Kidney (tissue), 2 donors: Measurements from ENCODE around the gene VPS37D. TPM values are rescaled to one million over a fixed set of nuclear protein-coding genes. Genes with fewer than 3 reads are reported as not detected.

Experiments used
- microRNA-seq: library from miRNA; unstranded; fragments of <30 nt; microRNA quantifications from one replicate; pipeline ENCODE4 v1.2.0, GENCODE V29; 2020
- polyA plus RNA-seq: library from polyadenylated mRNA; stranded (reverse); fragments of 350-450 nt; fragmentation: Illumina TruSeq; extraction: RNeasy Lipid Tissue Mini Kit (QIAGEN cat#74804); gene quantifications from one replicate; pipeline ENCODE4 v1.2.3, GENCODE V29; 2014; ENCODE audit warnings: low read depth, low replicate concordance; ENCODE audit not compliant: insufficient read depth
- total RNA-seq: library from RNA; stranded (reverse); fragmentation: NEBNext Ultra II Directional; extraction: Animal tissue kit (Norgen Biotek cat#: 25700); gene quantifications from one replicate; pipeline ENCODE4 v1.2.1, GENCODE V29; 2021
- donor health status: DM: yes; HTN: yes; CAD: no.

The VPS37D gene
- total and polyA plus RNA-seq, 2 donors from 2014 or later, result 13.2 to 19.3 TPM

Small RNAs within 50 kb of the gene (microRNA-seq; reads per million reads assigned to microRNA genes)
- gene MIR4284, result not detected

Other genes with a start within 250 kb of the VPS37D start
- 0.22 TPM for gene FZD9, start 234.1 kb upstream of the VPS37D start, total RNA-seq
- gene FZD9, start 234.1 kb upstream of the VPS37D start, polyA plus RNA-seq, result not detected
- gene BAZ1B, start 145.5 kb upstream of the VPS37D start, total RNA-seq, result 52.0 TPM
- gene BAZ1B, start 145.5 kb upstream of the VPS37D start, polyA plus RNA-seq, result 10.4 TPM
- 55.4 TPM for gene BCL7B, start 110.1 kb upstream of the VPS37D start, total RNA-seq
- 67.3 TPM for gene BCL7B, start 110.1 kb upstream of the VPS37D start, polyA plus RNA-seq
- 33.6 TPM for gene TBL2, start 89.3 kb upstream of the VPS37D start, total RNA-seq
- 18.8 TPM for gene TBL2, start 89.3 kb upstream of the VPS37D start, polyA plus RNA-seq
- 26.2 TPM for gene MLXIPL, start 43.3 kb upstream of the VPS37D start, total RNA-seq
- 27.9 TPM for gene MLXIPL, start 43.3 kb upstream of the VPS37D start, polyA plus RNA-seq
- gene DNAJC30, start 15.6 kb downstream of the VPS37D start, total RNA-seq, result 15.0 TPM
- 28.6 TPM for gene DNAJC30, start 15.6 kb downstream of the VPS37D start, polyA plus RNA-seq
- gene BUD23, start 15.8 kb downstream of the VPS37D start, total RNA-seq, result 61.0 TPM
- gene BUD23, start 15.8 kb downstream of the VPS37D start, polyA plus RNA-seq, result 92.7 TPM
- 7.4 TPM for gene STX1A, start 51.8 kb downstream of the VPS37D start, total RNA-seq
- gene STX1A, start 51.8 kb downstream of the VPS37D start, polyA plus RNA-seq, result 2.2 TPM
- 95.7 TPM for gene ABHD11, start 71.0 kb downstream of the VPS37D start, total RNA-seq
- gene ABHD11, start 71.0 kb downstream of the VPS37D start, polyA plus RNA-seq, result 55.3 TPM
- gene CLDN3, start 102.4 kb downstream of the VPS37D start, total RNA-seq, result 180 TPM
- gene CLDN3, start 102.4 kb downstream of the VPS37D start, polyA plus RNA-seq, result 76.5 TPM
- gene CLDN4, start 163.2 kb downstream of the VPS37D start, total RNA-seq, result 342 TPM
- 82.6 TPM for gene CLDN4, start 163.2 kb downstream of the VPS37D start, polyA plus RNA-seq
- gene METTL27, start 174.7 kb downstream of the VPS37D start, total RNA-seq, result 19.3 TPM
- gene METTL27, start 174.7 kb downstream of the VPS37D start, polyA plus RNA-seq, result 12.9 TPM
- 0.50 TPM for gene TMEM270, start 193.3 kb downstream of the VPS37D start, total RNA-seq
- gene TMEM270, start 193.3 kb downstream of the VPS37D start, polyA plus RNA-seq, result not detected